Measurements from ENCODE around the gene PKD1.

DNA sequence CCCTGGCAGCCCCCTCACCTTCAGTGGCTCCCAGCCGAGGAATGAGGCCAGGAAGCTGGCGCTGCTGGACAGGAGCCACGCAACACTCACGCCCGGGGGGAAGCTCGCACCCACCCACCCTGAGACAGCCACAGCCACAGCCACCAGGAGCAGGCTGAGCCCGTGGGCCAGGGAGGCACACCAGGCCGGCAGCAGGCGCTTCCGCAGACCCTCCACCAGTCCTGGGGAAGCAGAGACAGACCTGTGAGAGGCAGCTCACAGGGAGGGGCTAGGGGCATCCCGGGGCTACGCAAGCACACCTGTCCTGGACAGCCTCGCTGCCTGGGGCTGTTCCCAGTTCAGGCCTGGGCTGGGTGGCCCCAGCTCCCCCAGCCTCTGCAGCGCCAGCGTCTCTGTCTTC lies 41.9 kb downstream of the PKD1 start:
- TF ChIP-seq CTCF (IDR thresholded peaks at IDR 0.05) (no peak), ZFX (IDR thresholded peaks at IDR 0.05; ENCODE audit: borderline replicate concordance) (no peak)
